Kidney epithelial cell (primary cell): ENCODE results near the gene THEM5. TPM values are rescaled to one million over a fixed set of nuclear protein-coding genes. Genes with fewer than 3 reads are reported as not detected.
"Not testable (repeated sequence)": the region's sequence is repeated elsewhere in the genome, so short reads cannot be mapped to it uniquely, and the experiment has no call there.

Experiments used
- DNase-seq: peaks from one replicate; pipeline ENCODE4 v3.0.0-alpha.2; 2010; ENCODE audit warnings: low read depth
- H3K27me3 ChIP-seq: 2 replicates; pipeline ENCODE4 v1.6.0; 2011; ENCODE audit warnings: low read length; ENCODE audit not compliant: control insufficient read depth, insufficient read depth
- H3K36me3 ChIP-seq: 2 replicates; pipeline ENCODE4 v1.5.1; 2011; ENCODE audit warnings: low read length; ENCODE audit not compliant: control insufficient read depth, insufficient read depth
- H3K4me3 ChIP-seq: 2 replicates; pipeline ENCODE4 v1.5.1; 2011; ENCODE audit warnings: low read depth, mild to moderate bottlenecking, control low read depth, low read length
- total RNA-seq: library from RNA; depleted of rRNA; stranded (reverse); fragments of >200 nt; gene quantifications from 2 replicates; pipeline ENCODE4 v1.2.3, GENCODE V29; 2015
- TF ChIP-seq, protein P1 (sequence below): IDR thresholded peaks from 2 replicates; pipeline ENCODE4 v1.5.1; 2011; ENCODE audit warnings: mild to moderate bottlenecking, moderate library complexity, low read length, control low read depth, inconsistent platforms; ENCODE audit not compliant: insufficient read depth, poor library complexity, severe bottlenecking

The THEM5 gene
- total RNA-seq, 1 donor from 2014 or later = not detected

DNA sequence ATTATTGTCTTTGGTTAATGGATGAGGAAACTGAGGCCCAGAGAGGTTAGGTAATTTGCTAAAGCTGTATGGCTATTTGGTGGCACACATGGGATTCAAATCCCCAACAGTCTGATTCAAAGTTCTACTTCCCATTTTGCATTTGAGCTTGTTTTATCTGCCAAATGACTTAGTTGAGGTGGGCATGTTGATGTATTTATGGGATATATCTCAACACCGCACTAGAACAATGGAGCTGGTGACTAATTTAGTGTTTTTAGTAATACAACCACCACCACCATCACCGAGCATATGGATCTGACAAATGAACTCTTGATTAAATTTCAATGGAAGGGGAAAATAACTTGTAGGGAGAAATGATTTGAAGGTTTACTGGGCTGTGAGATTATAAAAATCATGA, 29.0 kb upstream of the THEM5 start:
- TF ChIP-seq, protein P1, sequence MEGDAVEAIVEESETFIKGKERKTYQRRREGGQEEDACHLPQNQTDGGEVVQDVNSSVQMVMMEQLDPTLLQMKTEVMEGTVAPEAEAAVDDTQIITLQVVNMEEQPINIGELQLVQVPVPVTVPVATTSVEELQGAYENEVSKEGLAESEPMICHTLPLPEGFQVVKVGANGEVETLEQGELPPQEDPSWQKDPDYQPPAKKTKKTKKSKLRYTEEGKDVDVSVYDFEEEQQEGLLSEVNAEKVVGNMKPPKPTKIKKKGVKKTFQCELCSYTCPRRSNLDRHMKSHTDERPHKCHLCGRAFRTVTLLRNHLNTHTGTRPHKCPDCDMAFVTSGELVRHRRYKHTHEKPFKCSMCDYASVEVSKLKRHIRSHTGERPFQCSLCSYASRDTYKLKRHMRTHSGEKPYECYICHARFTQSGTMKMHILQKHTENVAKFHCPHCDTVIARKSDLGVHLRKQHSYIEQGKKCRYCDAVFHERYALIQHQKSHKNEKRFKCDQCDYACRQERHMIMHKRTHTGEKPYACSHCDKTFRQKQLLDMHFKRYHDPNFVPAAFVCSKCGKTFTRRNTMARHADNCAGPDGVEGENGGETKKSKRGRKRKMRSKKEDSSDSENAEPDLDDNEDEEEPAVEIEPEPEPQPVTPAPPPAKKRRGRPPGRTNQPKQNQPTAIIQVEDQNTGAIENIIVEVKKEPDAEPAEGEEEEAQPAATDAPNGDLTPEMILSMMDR = no peak
- no peaks in the 10 kb centered on the region for H3K36me3 ChIP-seq
- H3K27me3 ChIP-seq = no peaks in the 10 kb centered on the region
- DNase-seq = no peak
- no peak overlapping the region for H3K4me3 ChIP-seq

DNA sequence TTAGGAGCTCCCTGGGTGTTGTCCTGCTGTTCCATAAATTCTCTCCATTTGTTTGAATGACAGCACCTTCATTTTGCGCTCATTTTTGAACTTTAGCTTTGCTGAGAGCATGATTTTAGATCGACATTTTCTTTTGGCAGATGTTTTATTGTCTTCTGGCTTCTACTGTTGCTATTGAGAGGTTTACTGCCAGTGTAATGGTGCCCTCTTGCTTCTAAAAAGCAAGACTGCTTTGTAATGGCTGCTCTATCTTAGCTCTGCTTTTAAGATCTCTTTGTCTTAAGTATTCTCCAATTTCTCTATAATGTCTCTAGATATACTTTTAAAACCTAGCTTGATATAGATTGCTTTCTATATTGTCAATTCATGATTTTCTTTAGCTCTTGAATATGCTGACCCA, 28.0 kb upstream of the THEM5 start:
- TF ChIP-seq, protein P1 = no peak
- no peaks in the 10 kb centered on the region for H3K36me3 ChIP-seq
- no peak for DNase-seq
- H3K27me3 ChIP-seq = no peaks in the 10 kb centered on the region
- no peak overlapping the region for H3K4me3 ChIP-seq

DNA sequence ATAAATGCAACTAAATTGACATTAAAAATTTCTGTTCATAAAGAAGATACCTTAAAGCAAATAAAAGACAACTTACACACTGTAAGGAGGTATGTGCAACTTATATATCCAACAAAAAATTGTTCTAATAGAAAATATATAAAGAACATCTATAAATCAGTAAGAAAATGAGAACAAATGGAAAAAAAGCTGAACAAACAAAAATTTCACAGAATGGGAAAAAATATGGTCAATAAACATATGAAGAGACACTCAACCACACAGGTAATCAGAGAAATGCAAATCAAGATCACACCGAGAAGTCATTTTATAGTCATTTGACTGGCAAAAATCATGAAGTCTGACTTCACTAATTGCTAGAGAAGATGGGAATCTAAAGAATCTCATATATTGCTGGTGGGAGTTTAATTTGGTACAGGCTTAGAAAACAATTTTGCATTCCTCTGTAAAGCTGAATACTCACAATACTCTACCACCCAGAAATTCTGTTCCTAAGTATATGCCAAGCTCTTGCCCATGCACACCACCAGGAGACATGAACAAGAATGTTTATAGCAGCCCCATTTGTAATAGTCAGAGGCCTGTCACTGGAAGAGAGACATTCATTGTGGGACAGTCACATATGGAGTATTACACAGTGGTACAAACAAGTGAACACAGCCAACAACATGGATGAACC, 22.0 kb upstream of the THEM5 start:
- Histone ChIP-seq H3K4me3 (no peak overlapping the region), H3K27me3 (no peaks in the 10 kb centered on the region), H3K36me3 (no peaks in the 10 kb centered on the region)
- TF ChIP-seq, protein P1 = no peak
- DNase-seq = no peak

DNA sequence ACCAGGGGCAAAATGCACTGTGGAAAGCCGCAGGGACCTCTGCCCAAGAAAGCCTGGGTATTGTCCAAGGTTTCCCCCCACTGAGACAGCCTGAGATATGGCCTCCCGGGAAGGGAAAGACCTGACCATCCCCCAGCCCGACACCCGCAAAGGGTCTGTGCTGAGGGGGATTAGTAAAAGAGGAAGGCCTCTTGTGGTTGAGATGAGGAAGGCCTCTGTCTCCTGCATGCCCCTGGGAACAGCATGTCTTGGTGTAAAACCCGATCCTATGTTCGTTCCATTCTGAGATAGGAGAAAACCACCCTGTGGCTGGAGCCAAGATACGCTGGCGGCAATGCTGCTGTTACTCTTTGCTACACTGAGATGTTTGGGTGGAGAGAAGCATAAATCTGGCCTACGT, 19.3 kb upstream of the THEM5 start:
- H3K36me3 ChIP-seq, H3K4me3 ChIP-seq, H3K27me3 ChIP-seq, DNase-seq: not testable (repeated sequence)

DNA sequence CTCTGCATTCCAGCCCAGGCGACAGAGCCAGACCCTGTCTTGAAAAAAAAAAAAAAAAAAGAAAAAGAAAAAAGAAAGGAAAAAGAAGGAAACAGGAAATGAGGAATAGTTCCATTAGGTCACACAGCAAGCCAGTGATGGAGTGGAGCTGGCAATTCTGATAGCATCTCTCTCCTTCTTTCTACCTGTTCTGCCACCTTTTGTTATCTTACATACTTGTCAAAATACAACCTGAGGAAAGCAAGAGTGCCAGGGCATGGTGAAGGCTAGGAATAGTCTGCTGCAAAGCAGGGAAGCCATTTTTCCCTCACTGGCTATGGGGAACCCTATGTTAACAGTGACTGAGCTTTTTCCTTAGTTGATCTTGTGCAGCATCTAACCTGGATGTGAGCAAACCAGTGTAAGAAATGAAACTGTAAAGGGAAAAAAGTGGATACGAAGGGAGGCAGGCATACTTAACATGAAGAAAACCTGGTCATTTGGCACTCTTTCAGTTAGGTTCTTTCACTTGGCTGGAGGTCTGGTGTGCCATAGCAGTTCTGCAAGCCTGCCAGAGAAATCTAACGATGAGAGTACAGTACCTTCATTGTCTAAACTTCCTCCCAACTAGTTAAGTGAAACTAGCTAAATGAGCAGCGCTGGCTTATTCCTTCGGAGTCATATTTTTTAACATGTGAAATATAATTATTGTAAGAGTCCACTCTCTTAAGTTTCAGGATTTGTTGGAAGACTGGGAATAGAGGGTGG, 17.9 kb upstream of the THEM5 start:
- H3K36me3 ChIP-seq = no peaks in the 10 kb centered on the region
- H3K4me3 ChIP-seq = no peak overlapping the region
- no peak for DNase-seq
- TF ChIP-seq, protein P1 = no peak
- H3K27me3 ChIP-seq = no peaks in the 10 kb centered on the region

DNA sequence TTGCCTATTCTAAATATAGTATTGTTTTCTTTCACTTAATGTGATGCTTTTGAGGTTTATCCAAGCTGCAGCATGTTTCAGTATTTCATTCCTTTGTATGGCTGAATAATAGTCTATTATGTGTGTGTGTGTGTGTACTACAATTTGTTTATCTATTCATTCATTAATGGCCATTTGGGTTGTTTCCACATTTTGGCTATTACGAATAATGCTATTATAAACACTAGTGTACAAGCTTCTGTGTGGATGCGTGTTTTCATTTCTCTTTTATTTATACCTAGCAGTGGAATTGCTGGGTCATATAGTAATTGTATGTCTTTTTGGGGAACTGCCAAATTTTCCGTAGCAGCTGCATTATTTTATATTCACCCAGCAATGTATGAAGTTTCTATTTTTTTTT, 15.0 kb upstream of the THEM5 start:
- Histone ChIP-seq H3K27me3 (no peaks in the 10 kb centered on the region), H3K36me3 (no peaks in the 10 kb centered on the region), H3K4me3 (no peak overlapping the region)
- DNase-seq = no peak
- TF ChIP-seq, protein P1 = no peak
